SK-N-SH (cell line): Measurements from ENCODE around the gene VAMP2. TPM values are rescaled to one million over a fixed set of nuclear protein-coding genes. Genes with fewer than 3 reads are reported as not detected.

ENCODE experiments used
- CTCF ChIA-PET: fragments of 300-600, 350-600 bp; formaldehyde crosslinking; extraction: SDS; loops from one replicate; lab custom pipeline; 2021; lab: Yijun Ruan, JAX
- POLR2A ChIA-PET: fragments of 350-600 bp; sonication (Branson Sonifier 250); formaldehyde crosslinking; extraction: SDS; loops from one replicate; lab custom pipeline; 2020; ENCODE audit warnings: antibody characterized with exemption, inconsistent platforms; lab: Yijun Ruan, JAX
- DNase-seq: peaks from one replicate; pipeline ENCODE4 v3.0.0; 2012
- H2AFZ ChIP-seq: fragments of 200-600 bp; sonication (generic); 2 replicates; pipeline ENCODE4 v1.8.1; 2016; ENCODE audit warnings: antibody characterized with exemption, mild to moderate bottlenecking, low read depth
- H3F3A ChIP-seq: fragments of 200-600 bp; sonication (generic); replicated peaks from 2 replicates; pipeline ENCODE3; 2016; ENCODE audit warnings: antibody characterized with exemption, mild to moderate bottlenecking; ENCODE audit not compliant: insufficient read depth
- H3K27ac ChIP-seq, 2 experiments: fragments of 200-500 bp in 1 of 2; fragments of 200-600 bp in 1 of 2; sonication (Bioruptor generic) in 1 of 2; sonication (generic), shearing (Covaris generic) in 1 of 2; 2 replicates each; pipeline versions ENCODE4 v1.5.1 to v1.6.1; 2014 to 2016; ENCODE audit warnings: low read depth in 2 of 2, inconsistent platforms in 1 of 2, low read length in 1 of 2, mild to moderate bottlenecking in 1 of 2, mixed read lengths in 1 of 2
- H3K27me3 ChIP-seq: fragments of 200-600 bp; sonication (generic), shearing (Covaris generic); 2 replicates; pipeline ENCODE4 v1.6.1; 2016; ENCODE audit warnings: mixed run types; ENCODE audit not compliant: insufficient read depth
- H3K36me3 ChIP-seq, 2 experiments: fragments of 200-500 bp in 1 of 2; fragments of 200-600 bp in 1 of 2; sonication (Bioruptor generic) in 1 of 2; sonication (generic) in 1 of 2; replicated peaks in 1 of 2; 2 replicates each; pipeline versions ENCODE3 to v1.5.1; 2014 to 2016; ENCODE audit warnings: low read length in 1 of 2, mild to moderate bottlenecking in 1 of 2; ENCODE audit not compliant: insufficient read depth in 2 of 2, control insufficient read depth in 1 of 2
- H3K4me1 ChIP-seq, 2 experiments: fragments of 200-500 bp in 1 of 2; fragments of 200-600 bp in 1 of 2; sonication (Bioruptor generic) in 1 of 2; sonication (generic), shearing (Covaris generic) in 1 of 2; 2 replicates each; pipeline versions ENCODE4 v1.5.1 to v1.6.1; 2014 to 2016; ENCODE audit warnings: low read depth in 1 of 2, low read length in 1 of 2, mixed run types in 1 of 2; ENCODE audit not compliant: insufficient read depth in 2 of 2, control insufficient read depth in 1 of 2
- H3K4me2 ChIP-seq: fragments of 200-600 bp; sonication (generic), shearing (Covaris generic); 2 replicates; pipeline ENCODE4 v1.6.1; 2017; ENCODE audit warnings: mixed run types
- H3K4me3 ChIP-seq, 2 experiments: fragments of 200-500 bp in 1 of 2; fragments of 200-600 bp in 1 of 2; sonication (Bioruptor generic) in 1 of 2; sonication (generic), shearing (Covaris generic) in 1 of 2; 2 replicates each; pipeline versions ENCODE4 v1.5.1 to v1.8.1; 2014 to 2016; ENCODE audit warnings: low read depth in 2 of 2, inconsistent platforms in 1 of 2, low read length in 1 of 2, mild to moderate bottlenecking in 1 of 2, mixed read lengths in 1 of 2, moderate library complexity in 1 of 2
- H3K79me2 ChIP-seq: fragments of 200-600 bp; sonication (generic); 2 replicates; pipeline ENCODE4 v1.8.1; 2017; ENCODE audit warnings: mild to moderate bottlenecking; ENCODE audit not compliant: insufficient read depth
- H3K9ac ChIP-seq: fragments of 200-600 bp; sonication (generic); 2 replicates; pipeline ENCODE4 v1.6.1; 2017; ENCODE audit warnings: mixed run types
- H3K9me2 ChIP-seq: fragments of 200-600 bp; sonication (generic); 2 replicates; pipeline ENCODE4 v1.6.1; 2017; ENCODE audit warnings: mixed run types
- H3K9me3 ChIP-seq: fragments of 200-600 bp; sonication (generic); 2 replicates; pipeline ENCODE4 v1.6.1; 2017; ENCODE audit warnings: mixed run types, mild to moderate bottlenecking, moderate library complexity
- H4K20me1 ChIP-seq: fragments of 200-600 bp; sonication (generic); 2 replicates; pipeline ENCODE4 v1.6.1; 2017; ENCODE audit warnings: mild to moderate bottlenecking, mixed run types; ENCODE audit not compliant: insufficient read depth
- EP300 ChIP-seq, 2 experiments: IDR thresholded peaks; 2 replicates each; pipeline versions ENCODE4 v1.4.0 to v1.6.1; 2012; ENCODE audit warnings: borderline replicate concordance in 1 of 2, low read depth in 1 of 2, low read length in 1 of 2
- EZH2phosphoT487 ChIP-seq: fragments of 200-600 bp; sonication (generic); IDR thresholded peaks from 2 replicates; pipeline ENCODE4 v1.6.1; 2017; ENCODE audit warnings: low read depth, mixed run types, mild to moderate bottlenecking, antibody characterized with exemption, moderate library complexity, borderline replicate concordance
- GABPA ChIP-seq: IDR thresholded peaks from 2 replicates; pipeline ENCODE4 v1.4.0; 2012; ENCODE audit warnings: low read depth, mild to moderate bottlenecking
- POLR2AphosphoS5 ChIP-seq: IDR thresholded peaks from 2 replicates; pipeline ENCODE4 v1.6.1; 2012; ENCODE audit warnings: low read depth, low read length
- RAD21 ChIP-seq: IDR thresholded peaks from 2 replicates; pipeline ENCODE4 v1.6.1; 2012; ENCODE audit warnings: mild to moderate bottlenecking, low read length
- RCOR1 ChIP-seq: fragments of 150-350 bp; IDR thresholded peaks from 2 replicates; pipeline ENCODE4 v1.6.1; 2017; ENCODE audit warnings: antibody characterized with exemption, low read length
- RFX5 ChIP-seq: IDR thresholded peaks from 2 replicates; pipeline ENCODE4 v1.6.1; 2012; ENCODE audit warnings: mild to moderate bottlenecking, improper control_type of control experiment, low read length
- SIN3A ChIP-seq: IDR thresholded peaks from 2 replicates; pipeline ENCODE4 v1.6.1; 2012; ENCODE audit warnings: low read depth, mild to moderate bottlenecking, low read length, moderate library complexity, borderline replicate concordance
- SMC3 ChIP-seq: IDR thresholded peaks from 2 replicates; pipeline ENCODE4 v1.6.1; 2012; ENCODE audit warnings: low read depth, low read length, improper control_type of control experiment
- TEAD4 ChIP-seq: IDR thresholded peaks from 2 replicates; pipeline ENCODE4 v1.4.0; 2012; ENCODE audit warnings: mild to moderate bottlenecking, borderline replicate concordance; ENCODE audit not compliant: insufficient read depth
- WGBS: methylation state at CpG from one replicate; pipeline ENCODE4 v1.1.6; 2017; ENCODE audit warnings: low lambda C conversion rate; 5-methylcytosine and 5-hydroxymethylcytosine counted together
- polyA plus RNA-seq, 3 experiments: library from polyadenylated mRNA; depleted of rRNA; stranded (reverse); fragments of >200 nt; gene quantifications; 2 replicates each; pipeline ENCODE4 v1.2.3, GENCODE V29; 2012
- TF ChIP-seq, protein P1 (sequence below): fragments of 150-350 bp; IDR thresholded peaks from 2 replicates; pipeline ENCODE4 v1.6.1; 2017; ENCODE audit warnings: antibody characterized with exemption, low read length, low read depth, borderline replicate concordance
- TF ChIP-seq, protein P2 (sequence below): IDR thresholded peaks from 2 replicates; pipeline ENCODE4 v1.4.0; 2012; ENCODE audit warnings: low read depth, borderline replicate concordance
- TF ChIP-seq, protein P3 (sequence below): IDR thresholded peaks from 2 replicates; pipeline ENCODE4 v1.4.0; 2012; ENCODE audit warnings: low read depth
- TF ChIP-seq, protein P4 (sequence below): IDR thresholded peaks from 2 replicates; pipeline ENCODE4 v1.4.0; 2012; ENCODE audit warnings: low read depth, borderline replicate concordance
- TF ChIP-seq, protein P5 (sequence below): IDR thresholded peaks from 2 replicates; pipeline ENCODE4 v1.6.1; 2012; ENCODE audit warnings: mild to moderate bottlenecking, low read depth, low read length, moderate library complexity

Gene VAMP2
- polyA plus RNA-seq, 1 of the 3 experiments (the other 2 are of a cell fraction): 42.0 TPM

DNA sequence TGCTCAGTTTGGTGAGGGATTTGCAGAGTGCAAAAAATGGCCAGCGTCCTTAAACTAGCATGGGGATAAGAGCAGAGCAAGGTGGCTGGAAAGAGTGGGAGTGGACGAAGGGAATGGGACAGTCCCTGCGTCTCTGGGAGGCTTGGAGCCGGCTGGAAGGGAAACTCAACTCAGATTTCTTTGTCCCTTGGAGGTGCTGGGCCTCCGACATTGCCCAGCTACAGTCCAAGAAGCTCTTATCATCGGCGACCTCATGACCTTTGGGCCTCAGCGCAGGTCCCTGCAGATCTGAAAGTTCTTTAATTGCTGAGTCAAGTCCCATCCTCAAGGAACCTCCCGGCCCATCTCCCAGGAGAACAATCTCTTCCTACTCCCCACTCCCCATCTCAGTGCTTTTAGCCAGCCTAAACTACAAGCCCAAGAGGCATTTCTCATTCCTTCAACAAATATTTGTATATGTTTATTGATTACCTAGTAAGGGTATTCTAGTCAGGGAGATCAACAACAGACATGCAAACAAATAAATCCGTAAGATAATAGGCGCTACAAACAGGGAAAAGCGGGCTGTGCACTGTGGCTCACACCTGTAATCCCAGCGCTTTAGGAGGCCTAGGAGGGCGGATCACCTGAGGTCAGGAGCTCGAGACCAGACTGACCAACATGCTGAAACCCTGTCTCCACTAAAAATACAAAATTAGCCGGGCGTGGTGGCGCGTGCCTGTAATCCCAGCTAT, 14.4 kb upstream of the VAMP2 start:
- Histone ChIP-seq H3K27ac (peak overlapping the region; percentile 64 to 82; a peak in 3 of 4 replicates), H3K9ac (peak overlapping the region; percentile 80)

DNA sequence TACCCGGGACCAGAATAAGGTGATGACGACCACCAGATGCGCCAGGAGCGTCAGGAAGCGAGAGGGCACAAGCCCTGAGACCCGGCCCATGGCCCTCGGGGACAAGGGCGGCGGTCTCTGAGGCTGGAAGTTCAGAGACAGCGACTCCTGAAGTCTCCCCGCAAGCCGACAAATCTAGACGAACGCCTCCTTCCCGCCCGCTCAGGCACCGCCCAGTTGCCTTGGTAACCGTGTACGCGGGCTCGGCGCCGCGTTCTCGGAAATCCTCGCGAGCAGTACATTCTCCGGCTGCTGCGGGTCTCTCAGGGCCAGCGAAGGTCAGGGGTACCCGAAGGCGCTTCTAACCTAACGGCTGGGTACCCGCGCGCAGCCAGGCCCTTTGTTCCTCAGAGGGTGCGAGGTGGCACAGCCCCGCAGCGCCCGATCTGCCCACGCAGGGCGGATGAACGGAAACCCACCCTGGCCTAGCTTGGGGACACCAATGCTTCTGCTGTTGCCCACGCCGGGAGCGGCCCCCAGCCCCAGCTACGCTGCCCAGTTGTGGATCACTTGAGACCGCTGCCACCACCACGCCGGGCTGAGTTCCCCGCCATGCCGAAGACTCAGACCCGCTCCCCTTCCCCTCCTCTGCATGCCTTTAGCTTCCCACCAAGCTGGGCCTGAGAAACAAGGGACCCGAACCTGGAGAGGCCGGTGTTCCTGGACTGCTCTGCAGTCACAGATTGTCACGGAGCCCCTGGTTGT, 13.6 kb upstream of the VAMP2 start, which contains the start of gene TMEM107:
TMEM107 (minus strand) TSS at position 184 of the 744 bp plus-strand sequence; CDS start at position 90, 94 bp downstream.
- H3K27ac ChIP-seq: peak within 1 kb of the TSS; percentile 64 to 82
- peak within 1 kb of the TSS; percentile 90 for H2AFZ ChIP-seq
- 4% methylated on average over 20 of the region's 56 CpGs for WGBS
- peaks cover 9% of the 10 kb centered on the region for H3K79me2 ChIP-seq
- no peaks in the 10 kb centered on the region for H4K20me1 ChIP-seq
- no peaks in the 10 kb centered on the region for H3K27me3 ChIP-seq
- H3K9me3 ChIP-seq: no peaks in the 10 kb centered on the region
- DNase-seq: peak; percentile 87
- H3F3A ChIP-seq: peaks cover 14% of the 10 kb centered on the region
- peaks cover 6 to 28% of the 10 kb centered on the region in 2 experiments; a peak in 2 of 4 replicates for H3K4me1 ChIP-seq
- H3K9me2 ChIP-seq: no peaks in the 10 kb centered on the region
- peak within 1 kb of the TSS; percentile 80 for H3K9ac ChIP-seq
- peak within 1 kb of the TSS; percentile 57 to 91 for H3K4me3 ChIP-seq
- H3K4me2 ChIP-seq: peak within 1 kb of the TSS; percentile 87
- POLR2A ChIA-PET: interaction anchor here (0.6 to 1.5 kb wide), 3 partner anchors 10 to 49 kb away, joined by 3 to 6 read pairs (median 4); no protein-coding TSS in a partner anchor
- no peaks in the 10 kb centered on the region for H3K36me3 ChIP-seq
- CTCF ChIA-PET: interaction anchor here (0.6 to 1.8 kb wide), 10 partner anchors 10 to 127 kb away, joined by 3 to 9 read pairs (median 4); no protein-coding TSS in a partner anchor
- TF ChIP-seq EP300 (IDR thresholded peaks at IDR 0.05; ENCODE audit: borderline replicate concordance in 1 of 2, low read depth in 1 of 2, low read length in 1 of 2) (peak in 1 of 2 experiments; percentile 25; a peak in 1 of 4 replicates), POLR2AphosphoS5 (peak; percentile 82), SMC3 (no peak), SIN3A (peak; percentile 73; the same call in 1 of the 2 replicates)
- TF ChIP-seq, protein P1, sequence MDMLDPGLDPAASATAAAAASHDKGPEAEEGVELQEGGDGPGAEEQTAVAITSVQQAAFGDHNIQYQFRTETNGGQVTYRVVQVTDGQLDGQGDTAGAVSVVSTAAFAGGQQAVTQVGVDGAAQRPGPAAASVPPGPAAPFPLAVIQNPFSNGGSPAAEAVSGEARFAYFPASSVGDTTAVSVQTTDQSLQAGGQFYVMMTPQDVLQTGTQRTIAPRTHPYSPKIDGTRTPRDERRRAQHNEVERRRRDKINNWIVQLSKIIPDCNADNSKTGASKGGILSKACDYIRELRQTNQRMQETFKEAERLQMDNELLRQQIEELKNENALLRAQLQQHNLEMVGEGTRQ: no peak
- TF ChIP-seq, protein P2, sequence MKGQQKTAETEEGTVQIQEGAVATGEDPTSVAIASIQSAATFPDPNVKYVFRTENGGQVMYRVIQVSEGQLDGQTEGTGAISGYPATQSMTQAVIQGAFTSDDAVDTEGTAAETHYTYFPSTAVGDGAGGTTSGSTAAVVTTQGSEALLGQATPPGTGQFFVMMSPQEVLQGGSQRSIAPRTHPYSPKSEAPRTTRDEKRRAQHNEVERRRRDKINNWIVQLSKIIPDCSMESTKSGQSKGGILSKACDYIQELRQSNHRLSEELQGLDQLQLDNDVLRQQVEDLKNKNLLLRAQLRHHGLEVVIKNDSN: no peak
- TF ChIP-seq, protein P3, sequence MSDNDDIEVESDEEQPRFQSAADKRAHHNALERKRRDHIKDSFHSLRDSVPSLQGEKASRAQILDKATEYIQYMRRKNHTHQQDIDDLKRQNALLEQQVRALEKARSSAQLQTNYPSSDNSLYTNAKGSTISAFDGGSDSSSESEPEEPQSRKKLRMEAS: peak; percentile 66; the same call in 1 of the 2 replicates
- TF ChIP-seq, protein P4, sequence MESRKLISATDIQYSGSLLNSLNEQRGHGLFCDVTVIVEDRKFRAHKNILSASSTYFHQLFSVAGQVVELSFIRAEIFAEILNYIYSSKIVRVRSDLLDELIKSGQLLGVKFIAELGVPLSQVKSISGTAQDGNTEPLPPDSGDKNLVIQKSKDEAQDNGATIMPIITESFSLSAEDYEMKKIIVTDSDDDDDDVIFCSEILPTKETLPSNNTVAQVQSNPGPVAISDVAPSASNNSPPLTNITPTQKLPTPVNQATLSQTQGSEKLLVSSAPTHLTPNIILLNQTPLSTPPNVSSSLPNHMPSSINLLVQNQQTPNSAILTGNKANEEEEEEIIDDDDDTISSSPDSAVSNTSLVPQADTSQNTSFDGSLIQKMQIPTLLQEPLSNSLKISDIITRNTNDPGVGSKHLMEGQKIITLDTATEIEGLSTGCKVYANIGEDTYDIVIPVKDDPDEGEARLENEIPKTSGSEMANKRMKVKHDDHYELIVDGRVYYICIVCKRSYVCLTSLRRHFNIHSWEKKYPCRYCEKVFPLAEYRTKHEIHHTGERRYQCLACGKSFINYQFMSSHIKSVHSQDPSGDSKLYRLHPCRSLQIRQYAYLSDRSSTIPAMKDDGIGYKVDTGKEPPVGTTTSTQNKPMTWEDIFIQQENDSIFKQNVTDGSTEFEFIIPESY: peak; percentile 95
- TF ChIP-seq, protein P5, sequence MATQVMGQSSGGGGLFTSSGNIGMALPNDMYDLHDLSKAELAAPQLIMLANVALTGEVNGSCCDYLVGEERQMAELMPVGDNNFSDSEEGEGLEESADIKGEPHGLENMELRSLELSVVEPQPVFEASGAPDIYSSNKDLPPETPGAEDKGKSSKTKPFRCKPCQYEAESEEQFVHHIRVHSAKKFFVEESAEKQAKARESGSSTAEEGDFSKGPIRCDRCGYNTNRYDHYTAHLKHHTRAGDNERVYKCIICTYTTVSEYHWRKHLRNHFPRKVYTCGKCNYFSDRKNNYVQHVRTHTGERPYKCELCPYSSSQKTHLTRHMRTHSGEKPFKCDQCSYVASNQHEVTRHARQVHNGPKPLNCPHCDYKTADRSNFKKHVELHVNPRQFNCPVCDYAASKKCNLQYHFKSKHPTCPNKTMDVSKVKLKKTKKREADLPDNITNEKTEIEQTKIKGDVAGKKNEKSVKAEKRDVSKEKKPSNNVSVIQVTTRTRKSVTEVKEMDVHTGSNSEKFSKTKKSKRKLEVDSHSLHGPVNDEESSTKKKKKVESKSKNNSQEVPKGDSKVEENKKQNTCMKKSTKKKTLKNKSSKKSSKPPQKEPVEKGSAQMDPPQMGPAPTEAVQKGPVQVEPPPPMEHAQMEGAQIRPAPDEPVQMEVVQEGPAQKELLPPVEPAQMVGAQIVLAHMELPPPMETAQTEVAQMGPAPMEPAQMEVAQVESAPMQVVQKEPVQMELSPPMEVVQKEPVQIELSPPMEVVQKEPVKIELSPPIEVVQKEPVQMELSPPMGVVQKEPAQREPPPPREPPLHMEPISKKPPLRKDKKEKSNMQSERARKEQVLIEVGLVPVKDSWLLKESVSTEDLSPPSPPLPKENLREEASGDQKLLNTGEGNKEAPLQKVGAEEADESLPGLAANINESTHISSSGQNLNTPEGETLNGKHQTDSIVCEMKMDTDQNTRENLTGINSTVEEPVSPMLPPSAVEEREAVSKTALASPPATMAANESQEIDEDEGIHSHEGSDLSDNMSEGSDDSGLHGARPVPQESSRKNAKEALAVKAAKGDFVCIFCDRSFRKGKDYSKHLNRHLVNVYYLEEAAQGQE: no peak

More for the DNA sequence above, 14.4 kb upstream of the VAMP2 start:
- no peak for DNase-seq
- Histone ChIP-seq H2AFZ (peak overlapping the region; percentile 90), H3K4me3 (peak overlapping the region; percentile 57 to 91), H4K20me1 (no peaks in the 10 kb centered on the region), H3K4me1 (peaks cover 6 to 28% of the 10 kb centered on the region in 2 experiments; a peak in 2 of 4 replicates), H3K27me3 (no peaks in the 10 kb centered on the region), H3K4me2 (peak overlapping the region; percentile 87), H3K79me2 (peaks cover 9% of the 10 kb centered on the region), H3K9me3 (no peaks in the 10 kb centered on the region), H3K9me2 (no peaks in the 10 kb centered on the region), H3F3A (peaks cover 14% of the 10 kb centered on the region), H3K36me3 (no peaks in the 10 kb centered on the region)
- WGBS: 88% methylated on average over 19 of the region's 19 CpGs
- ChIA-PET CTCF (interaction anchor here (0.6 to 1.8 kb wide), 9 partner anchors 9 to 126 kb away, joined by 3 to 9 read pairs (median 3); no protein-coding TSS in a partner anchor), POLR2A (interaction anchor here (0.6 to 1.5 kb wide), 2 partner anchors 9 to 13 kb away, joined by 3 to 6 read pairs; no protein-coding TSS in a partner anchor)
- no peak for TF ChIP-seq SIN3A
- TF ChIP-seq GABPA: no peak
- no peak for TF ChIP-seq RAD21
- TF ChIP-seq RCOR1: no peak
- no peak for TF ChIP-seq RFX5
- TF ChIP-seq, protein P2: no peak
- no peak for TF ChIP-seq EZH2phosphoT487
- no peak for TF ChIP-seq SMC3
- no peak for TF ChIP-seq TEAD4
